GF-D8 (cell line): ENCODE measurements around the gene DHFR.
"Not testable (repeated sequence)": the region's sequence is repeated elsewhere in the genome, so short reads cannot be mapped to it uniquely, and the experiment has no call there.

Source experiments
- DNase-seq: peaks from one replicate; lab custom pipeline; 2025; lab: John Stamatoyannopoulos, UW

The DHFR gene

DNA sequence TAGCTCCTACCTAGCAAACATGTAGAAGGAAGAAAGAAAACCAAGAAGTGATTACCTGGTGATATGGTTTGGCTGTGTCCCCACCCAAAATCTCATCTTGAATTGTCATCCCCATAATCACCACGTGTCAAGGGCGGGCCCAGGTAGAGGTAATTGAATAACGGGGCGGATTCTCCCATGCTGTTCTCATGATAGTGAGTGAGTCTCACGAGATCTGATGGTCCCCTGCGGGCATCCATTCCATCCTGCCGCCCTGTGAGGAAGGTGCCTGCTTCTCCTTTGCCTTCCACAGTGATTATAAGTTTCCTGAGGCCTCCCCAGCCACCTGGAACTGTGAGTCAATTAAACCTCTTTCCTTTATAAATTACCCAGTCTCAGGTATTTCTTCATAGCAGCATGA is 57.3 kb downstream of the DHFR start:
- no peak for DNase-seq

GRCh38 chr5:80594810-80595209 is 60.0 kb downstream of the DHFR start:
- no peak for DNase-seq

DNA sequence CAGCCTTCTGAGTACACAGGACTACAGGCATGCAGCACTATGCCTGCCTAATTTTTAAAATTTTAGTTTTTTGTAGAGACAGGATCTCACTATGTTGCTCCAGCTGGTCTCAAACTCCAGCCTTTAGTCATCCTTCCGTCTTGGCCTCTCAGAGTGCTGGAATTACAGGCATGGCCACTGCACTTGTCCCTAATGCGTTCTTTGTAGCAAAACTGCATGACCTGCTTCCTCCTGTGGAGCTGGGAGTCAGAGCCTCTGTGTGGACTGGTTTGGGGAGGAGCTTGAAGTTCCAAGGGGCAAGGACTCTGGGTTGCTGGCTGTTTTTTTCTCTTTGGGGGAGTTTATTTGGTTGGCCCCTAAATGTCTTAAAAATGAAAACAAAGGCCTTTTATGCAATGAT is 62.0 kb downstream of the DHFR start:
- DNase-seq: no peak

DNA sequence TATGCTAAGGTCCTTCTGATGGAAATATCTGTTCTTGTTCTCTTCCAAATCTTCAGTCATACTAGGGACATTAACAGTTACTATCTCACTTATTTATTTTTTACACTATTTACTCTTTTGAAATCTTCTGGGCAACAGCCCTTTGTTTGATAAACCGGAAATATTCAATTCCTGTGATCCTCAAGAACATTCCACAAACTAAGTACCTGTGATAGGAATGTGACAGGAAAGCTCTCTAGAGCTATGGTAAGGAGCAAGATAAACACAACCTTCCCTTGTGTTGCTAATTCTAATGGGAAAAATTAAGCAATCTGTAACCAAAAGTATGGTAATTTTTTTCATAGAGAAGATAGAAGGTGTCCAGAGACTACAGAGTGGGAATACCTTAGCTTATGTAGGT is 62.7 kb downstream of the DHFR start:
- no peak for DNase-seq

DNA sequence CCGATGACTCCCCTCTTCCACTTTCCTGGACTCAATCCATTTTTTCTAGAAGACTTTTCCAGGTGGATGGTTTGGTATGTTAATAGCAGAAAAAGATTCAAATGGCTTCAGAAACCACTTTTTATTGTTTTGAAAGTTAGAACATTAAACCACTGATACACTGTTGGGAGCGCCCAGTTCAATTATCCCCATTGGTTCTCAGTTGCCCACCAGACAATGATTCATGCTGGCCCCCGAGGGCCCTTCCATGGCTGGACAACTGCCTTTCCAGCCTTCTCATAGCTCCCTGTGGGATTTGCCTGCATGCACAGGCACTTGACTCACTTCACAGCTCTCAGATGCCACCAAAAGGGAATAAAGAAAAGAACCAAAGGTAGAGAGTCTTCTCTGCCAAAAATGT is 63.4 kb downstream of the DHFR start:
- DNase-seq: no peak

DNA sequence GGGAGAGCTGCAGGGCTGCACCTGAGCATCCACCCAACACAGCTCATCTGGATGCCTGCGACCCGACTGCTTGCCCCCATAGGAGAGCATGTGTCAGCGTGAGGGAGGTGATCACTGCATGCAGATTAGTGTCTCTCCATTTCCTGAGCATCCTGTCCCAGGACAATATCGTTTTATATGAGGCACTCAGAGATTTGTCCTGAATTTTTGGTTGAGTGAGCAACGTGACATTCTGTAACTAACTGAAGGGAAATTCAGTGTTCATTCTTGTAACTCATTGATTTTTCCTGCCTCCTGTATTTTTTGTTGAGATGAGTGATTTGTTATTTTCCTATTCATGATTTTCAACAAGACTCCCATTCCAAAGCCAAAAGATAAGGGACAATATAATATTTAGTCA is 64.0 kb downstream of the DHFR start:
- no peak for DNase-seq

DNA sequence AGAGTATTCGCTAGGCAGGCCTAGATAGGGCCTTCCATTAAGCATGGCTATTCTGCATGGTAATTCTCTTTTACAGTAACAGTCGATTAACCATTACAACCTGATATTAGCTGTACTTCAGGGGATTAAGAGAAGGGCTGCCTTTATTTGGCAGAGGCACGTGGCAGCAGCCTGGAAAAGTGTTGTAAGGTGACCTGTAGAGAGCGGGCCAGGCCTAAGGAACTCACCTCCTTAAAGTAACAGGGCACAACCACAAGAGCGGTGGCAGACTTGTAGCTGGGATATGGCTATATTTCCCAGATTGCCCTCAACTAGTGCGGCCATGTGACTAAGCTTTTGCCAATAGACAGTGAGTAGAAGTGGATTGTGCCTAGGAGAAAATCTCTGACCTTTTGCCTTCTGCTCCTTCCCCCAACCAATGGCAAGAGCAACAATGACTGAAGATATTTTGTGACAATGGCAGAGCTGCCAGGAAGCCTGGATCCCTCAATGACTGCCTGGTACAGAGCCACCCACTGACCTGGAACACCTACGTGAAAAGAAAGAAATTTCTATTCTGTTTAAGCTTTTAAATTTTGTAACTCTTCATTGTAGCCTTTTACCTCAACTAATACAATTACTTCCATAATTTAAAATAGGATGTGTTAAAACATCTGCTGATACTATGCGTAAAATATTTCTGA is 65.8 kb downstream of the DHFR start:
- DNase-seq: no peak

GRCh38 chr5:80584770-80585169 is 70.0 kb downstream of the DHFR start:
- no peak for DNase-seq

DNA sequence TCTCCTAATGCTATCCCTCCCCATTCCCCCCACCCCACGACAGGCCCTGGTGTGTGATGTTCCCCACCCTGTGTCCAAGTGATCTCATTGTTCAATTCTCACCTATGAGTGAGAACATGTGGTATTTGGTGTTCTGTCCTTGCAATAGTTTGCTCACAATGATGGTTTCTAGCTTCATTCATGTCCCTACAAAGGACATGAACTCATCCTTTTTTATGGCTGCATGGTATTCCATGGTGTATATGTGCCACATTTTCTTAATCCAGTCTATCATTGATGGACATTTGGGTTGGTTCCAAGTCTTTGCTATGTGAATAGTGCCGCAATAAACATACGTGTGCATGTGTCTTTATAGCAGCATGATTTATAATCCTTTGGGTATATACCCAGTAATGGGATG is 74.5 kb downstream of the DHFR start:
- DNase-seq: not testable (repeated sequence)

- no peak for DNase-seq
These were observed 75.7 kb downstream of the DHFR start for GRCh38 chr5:80579050-80579449.

- DNase-seq: no peak
These were observed 77.1 kb downstream of the DHFR start for GRCh38 chr5:80577707-80578106.

DNA sequence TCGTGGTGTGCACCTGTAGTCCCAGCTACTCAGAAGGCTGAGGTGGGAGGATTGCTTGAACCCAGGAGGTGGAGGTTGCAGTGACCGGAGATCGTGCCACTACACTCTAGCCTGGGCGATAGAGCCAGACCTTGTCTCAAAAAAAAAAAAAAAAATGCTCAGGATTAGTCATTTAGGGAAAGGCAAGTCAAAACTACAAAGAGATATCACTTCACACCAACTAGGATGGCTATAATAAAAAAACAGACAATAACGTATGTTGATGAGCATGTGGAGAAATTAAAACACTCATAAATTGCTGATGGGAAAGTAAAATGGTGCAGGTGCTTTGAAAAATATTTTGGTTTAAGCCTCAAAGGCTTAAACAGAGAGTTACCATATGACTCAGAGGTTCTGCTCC is 78.4 kb downstream of the DHFR start:
- no peak for DNase-seq
